Stimulated activated CD4-positive, alpha-beta T cell treated with anti-CD3 and anti-CD28 coated beads, Interleukin-1b, Interleukin-23, amount 100 ng/mL, for 4 hours (primary cell): ENCODE results near the gene BHLHE41.

Experiments used
- DNase-seq, 2 donors: peaks; one replicate each; pipeline ENCODE4 v3.0.0-alpha.2; 2020; ENCODE audit warnings: low read depth in 2 of 2

Gene BHLHE41

DNA sequence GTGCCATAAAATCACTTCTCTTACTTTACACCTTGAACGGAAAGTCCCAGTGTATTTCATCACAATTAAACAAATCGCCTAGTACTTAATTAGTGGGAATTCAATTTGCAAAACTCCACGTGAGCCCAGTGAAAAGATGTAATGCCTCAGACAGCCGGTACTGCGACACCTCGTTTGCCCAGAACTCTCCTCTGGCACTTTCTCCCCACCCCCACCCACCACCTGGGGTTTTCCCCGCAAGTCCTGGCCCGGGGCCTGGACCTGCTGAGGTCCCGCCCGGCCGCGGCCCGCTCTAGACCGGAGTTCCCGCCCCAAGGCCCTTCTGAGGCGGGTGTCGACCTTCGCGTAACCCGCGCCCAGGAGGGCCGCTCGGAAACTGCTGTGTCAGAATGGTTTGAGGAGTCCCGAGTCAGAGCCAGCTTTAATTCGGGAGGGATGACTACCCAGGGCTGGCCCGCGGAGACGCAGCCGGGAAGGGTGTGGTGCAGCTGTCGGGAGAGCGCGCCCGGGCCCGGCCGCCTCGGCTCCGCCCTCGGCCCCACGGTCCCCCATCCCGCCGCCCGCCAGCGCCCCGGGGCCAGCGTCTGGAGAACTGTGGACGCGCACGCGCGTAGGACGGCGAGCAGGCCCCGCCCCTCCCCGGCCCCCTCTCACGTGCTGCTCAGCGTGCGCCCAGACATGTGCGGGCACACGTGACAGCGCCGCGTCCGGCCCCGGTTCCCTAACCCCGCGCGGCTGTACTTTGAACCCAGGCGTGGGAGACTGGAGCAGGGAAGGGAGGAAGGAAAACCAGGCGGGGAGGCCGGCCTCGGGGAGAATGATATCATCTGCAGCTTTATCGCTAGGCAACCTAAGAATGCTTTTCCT lies 10.8 kb downstream of the BHLHE41 start:
- DNase-seq: peak; percentile 69 to 80

DNA sequence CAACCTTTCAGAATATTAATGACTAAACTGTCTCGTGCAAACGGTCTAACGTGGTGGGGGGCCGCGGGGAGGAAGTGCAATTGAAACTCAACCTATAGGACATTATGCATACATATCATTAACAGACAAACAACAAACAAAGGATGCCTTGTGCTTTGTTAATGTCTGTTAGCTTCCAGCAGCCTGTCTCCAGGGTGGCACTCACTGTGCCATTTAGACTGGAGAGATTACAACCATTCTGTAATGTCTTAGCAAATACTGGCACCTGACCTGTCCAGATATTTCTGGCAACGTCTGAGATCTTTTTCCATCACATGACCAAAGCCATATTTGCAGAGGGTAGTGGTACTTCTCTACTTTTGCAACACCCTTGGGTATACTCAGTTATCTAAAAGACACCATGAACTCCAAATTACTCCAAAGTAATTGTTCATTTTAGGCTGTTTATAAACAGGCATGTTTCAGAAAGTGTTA lies 11.6 kb downstream of the BHLHE41 start:
- DNase-seq: no peak

DNA sequence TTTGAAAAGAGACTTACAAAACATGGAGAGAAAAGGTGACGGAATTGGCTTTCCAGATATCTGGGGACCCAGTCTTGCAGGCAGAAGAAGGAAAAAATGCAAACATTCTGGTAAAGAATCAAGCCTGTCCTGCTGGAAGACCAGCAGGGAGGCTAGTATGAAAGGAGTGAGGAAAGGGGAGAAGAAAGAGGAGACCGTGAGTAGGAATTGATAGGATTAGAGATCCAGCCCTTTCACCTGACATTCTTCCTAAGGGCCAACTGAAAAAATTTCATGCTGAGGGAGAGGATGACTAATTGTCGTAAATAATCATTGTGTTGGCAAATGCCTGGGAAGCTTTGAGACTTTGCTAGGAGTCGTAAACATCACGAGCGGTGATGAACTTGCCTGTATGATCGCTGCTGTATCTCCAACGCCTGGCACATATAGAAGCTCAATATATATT lies 12.1 kb downstream of the BHLHE41 start:
- DNase-seq: no peak

DNA sequence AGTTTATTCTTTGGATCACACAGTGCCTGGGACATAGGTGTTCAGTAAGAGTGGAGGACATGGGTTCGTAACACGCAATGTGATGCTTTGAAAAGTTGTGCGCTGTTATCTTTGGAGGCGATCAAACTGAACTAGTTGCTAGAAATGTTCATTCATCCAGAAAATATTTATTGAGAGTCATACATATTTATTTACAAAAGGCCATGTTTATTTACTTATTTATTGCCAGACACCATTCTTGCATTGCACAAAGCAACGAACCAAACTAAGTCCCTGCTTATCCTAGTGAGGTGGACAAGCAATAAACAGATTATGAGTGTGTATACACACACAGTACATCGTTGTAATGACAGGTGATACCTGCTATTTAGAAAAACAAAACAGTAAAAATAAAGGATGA lies 12.6 kb downstream of the BHLHE41 start:
- no peak for DNase-seq

DNA sequence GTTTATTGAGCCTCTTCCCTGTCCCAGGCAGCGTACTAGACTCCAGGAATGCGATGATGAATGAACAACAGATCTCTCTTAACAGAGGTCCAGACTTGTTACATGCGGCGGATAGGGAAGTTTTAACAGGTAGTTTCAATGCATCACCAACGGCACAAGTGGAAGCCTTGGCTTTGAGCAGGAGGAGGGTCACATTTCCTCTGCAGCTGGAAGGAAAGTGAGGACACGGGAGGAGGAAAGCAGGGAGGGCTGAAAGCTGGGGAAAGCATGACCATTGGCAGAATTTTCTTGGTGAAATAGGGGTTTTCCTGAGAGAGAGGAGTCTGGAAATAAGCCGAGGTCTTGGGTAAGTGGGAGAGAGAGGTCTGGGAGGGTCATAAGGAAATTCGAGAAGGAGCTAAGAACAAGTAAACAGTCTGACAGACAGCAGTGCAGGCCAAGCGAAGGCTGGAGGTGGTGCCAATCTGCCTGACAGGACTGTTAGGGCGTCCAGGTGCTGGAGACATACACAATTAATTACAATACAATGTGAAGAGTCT lies 15.4 kb downstream of the BHLHE41 start:
- DNase-seq: no peak

DNA sequence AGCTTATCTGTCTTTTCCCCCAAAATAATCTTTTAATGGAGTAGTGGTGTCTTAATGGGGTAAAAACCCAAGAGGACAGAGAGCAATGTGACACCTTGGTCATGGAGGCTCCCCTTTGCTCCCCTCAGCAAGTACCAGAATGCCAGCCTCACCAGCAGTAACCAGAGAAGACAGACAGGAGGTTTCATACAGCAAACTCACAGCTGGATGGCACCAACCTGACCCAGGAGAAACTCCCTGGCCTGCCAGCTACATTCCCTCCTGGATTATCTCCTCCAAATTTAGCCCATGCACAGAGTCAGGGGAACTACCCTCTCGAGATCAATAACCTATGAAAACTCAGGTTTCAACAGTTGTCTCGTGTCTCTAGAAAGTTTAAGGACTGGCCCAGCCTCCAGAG lies 15.9 kb downstream of the BHLHE41 start:
- DNase-seq: no peak

DNA sequence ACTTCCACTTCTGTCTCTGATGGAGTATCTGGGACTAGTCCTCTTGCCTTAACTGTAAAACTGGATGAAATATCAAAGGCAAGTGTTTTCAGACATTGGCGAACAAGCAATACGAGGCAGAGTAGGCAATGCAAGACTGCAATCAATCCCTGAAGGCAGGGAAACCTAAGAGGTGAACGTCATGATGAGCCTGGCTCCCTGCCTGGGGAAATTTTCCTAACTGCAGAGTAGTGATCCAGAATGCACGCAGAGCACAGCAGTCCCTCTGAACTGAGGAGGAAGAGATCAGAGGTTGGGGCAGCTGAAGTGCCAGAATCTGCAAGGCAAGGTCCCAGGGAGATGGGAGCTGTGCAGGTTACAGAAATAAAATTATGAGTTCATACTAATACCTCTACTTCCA lies 18.5 kb downstream of the BHLHE41 start:
- no peak for DNase-seq

DNA sequence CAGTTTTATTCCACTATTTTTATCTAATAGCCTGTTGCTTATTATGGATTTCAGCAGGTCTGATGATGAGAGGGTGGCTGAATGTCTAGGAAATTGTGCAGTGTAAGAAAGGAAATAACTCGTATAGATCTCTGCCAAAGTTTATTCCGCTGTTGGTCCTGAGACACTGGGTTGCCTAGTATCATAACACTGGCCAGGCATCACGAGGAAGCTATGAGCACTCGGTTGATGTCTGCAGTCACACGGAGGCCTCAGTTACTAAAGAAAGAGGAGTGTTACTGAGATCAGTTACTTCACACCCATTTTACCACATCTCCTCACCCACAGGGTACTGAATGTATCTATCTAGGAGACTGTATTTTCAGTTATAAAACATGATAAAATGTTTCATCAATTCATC lies 21.9 kb downstream of the BHLHE41 start:
- no peak for DNase-seq

DNA sequence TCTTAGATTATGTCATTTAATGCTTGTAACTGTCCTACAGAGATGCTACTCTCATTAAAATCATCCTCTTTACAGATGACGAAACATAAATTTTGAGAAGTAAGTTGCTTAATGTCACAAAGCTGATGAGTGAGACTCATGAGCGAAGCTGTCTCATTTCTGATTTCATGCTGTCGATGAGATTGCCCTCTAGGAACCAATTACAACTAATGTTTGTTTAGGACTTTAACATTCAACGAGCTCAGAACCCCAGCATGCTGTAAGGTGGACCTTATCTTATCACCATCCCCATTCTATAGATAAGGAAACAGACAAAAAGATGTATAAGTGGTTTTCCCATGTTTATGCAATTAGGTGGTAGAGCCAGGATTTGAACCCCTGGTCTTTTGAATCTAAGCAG lies 23.1 kb downstream of the BHLHE41 start:
- DNase-seq: no peak

DNA sequence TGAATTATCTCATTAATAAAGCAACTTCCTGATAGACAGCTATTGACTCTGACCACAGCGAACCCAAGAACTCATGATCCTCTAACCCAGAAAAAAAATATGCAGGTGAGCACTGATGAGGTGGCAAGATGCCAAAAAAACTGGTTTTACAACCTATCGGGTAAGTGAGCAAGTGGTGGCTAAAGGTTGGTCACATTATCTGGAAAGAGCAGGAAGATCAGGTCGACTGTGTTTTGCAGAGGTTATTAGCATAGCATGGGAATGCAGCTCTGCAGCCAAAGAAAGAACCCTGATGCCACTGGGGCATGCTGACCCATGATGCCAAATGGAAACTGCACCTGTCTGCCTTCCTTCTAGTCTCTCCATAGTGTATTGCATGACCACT lies 23.5 kb downstream of the BHLHE41 start:
- DNase-seq: no peak

DNA sequence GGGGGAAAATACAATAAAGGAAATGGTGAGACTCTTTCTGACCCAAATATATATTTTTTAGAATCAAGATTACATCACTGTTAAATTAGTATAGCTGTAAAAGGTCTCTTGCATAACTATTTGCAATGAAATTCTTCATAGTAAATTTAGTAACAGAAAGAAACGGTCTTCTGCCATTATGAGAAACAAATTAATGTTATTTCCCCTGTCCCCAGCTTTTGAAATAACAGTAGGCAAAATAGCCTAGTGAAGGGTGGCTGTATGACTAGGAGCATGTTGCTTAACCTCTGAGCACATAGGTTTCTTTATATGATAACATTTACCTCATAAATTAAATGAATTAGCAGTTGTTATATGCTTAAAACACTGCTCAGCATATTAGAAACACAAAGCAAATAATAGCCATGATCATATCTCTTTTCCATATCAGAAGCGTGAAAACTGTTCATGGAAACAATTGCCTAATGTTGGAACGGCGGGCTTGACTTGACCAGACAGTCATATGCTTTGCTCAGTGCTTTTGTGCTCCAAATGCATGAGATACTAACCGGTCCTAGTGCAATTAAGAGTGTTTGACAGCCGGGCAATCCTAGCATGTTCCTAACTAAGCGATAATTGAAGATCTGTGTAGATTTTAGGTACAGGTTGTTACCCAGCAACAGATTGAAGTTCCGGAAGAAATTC lies 24.0 kb downstream of the BHLHE41 start:
- no peak for DNase-seq

DNA sequence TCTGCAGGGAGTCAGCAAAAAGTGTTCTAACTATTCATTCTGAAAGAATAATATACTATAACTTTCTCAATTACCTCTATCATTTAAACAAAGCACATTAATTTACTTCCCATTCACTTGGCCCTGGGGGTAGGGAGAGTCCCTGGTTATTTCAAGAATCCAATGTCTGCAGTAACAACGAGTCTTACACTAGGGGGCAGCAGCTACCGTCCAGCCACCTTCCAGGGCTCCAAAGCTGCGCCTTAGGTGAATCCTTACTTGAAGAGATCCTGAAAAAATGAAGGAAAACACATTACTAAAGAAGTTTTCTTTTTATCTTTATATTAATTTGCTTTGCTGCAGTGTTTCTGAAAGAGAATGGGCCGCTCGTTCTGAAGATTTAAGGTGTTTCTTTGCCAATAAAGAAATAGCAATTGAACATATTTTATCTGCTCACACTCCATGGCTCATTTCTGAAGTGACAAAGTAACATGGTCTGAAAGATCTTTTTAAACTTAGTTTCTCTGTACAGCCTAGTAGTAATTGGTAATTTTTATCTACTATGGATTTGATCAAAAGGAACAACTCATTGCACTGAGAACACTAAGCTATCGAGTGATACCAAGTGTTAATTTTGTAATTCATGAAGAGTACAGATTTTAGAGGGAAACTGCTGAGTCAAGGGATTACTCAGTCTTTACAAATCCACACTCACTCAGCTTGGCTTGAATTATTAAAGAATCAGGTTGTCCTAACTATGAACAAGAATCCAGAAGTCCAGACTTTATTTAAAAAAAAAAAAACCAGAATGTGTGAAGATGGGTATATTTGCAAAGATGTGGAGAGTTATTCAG lies 27.6 kb downstream of the BHLHE41 start:
- DNase-seq: peak; percentile 40 to 45

DNA sequence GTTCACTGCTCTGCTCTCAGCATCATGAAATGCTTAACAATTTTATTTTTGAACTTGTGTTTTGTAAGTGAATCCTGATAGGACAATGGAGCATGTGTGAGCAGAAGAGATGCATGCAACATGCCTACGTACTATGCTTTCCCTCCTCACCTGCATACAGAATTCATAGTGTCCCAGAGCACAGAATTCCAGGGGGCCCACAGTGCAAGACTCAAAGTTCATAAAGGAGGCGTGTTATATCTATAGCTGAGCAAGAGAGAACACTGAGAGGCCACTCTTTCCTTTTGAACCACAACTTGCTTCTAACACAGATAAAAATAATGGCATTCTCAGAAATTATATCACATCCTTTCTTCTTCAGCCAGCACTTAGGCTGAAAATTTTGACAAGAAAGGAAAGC lies 28.8 kb downstream of the BHLHE41 start:
- DNase-seq: no peak

DNA sequence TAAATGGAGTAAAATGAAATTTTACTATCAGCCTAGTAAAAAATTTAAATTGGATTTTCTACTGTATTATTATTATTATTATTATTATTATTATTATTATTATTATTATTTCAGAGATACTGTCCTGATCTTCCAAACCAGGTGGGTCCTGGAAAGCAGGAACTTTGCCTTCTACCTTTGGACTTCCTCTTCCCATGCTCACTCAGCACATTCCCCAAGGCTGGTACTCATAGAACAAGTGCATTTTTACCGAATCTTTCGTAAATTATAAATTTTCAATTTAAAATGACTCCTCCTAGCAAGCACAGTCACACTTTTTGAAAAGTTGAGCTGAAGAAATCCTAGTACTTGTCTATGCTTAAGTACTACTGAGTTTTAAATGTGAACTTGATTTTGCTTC lies 29.7 kb downstream of the BHLHE41 start:
- no peak for DNase-seq

DNA sequence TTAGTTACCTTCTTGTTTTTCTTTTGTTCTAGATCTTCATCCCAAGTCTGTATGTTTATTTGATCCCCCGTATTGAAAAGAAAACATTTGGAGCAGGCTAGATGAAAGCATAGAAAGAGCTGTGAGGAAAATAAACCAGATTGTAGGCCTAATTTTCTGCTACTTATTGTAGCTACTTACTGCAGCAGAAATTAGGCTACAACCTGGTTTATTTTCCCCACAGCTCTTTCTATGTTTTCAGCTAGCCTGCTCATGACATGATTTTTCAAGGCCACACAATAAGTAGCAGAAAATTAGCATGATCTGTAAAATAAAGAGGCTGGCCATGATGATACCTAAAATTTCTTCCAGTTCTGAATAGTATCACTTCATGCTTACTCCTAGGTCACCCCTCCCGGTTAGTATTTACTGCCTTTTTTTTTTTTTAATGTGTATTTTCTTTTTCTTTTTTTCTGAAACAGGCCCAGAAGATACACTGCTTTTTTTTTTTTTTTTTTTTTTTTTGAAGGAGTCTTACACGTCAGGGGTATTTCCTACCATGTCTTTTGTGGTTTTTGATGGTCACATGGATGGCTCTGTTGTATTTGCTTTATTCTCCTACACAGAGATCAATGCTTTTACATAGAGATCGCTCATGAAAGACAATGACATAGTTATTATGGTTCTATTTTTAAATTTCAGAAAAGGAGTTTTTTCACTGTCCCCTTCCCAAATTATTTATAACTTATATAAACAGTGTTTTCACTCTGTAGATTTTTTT lies 32.3 kb downstream of the BHLHE41 start:
- no peak for DNase-seq

DNA sequence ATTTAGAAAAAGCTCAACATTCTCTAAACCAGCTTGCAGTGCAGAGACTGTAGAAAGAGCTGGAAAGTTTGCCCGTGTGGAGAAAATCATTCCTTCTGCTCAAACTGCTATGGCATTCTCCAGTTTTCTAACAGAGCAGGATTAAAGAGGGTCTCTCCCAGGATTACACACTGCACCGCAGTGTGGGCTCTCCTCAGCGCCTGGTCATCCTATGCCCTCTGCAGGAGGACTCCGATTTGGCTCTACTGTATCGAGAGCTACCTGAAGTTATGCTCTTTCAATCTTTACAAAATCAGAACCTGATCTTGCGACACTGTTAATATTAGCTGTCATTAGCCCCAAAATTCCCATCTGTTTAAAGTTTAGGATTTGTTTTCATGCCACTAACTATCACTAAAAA lies 33.0 kb downstream of the BHLHE41 start:
- no peak for DNase-seq

DNA sequence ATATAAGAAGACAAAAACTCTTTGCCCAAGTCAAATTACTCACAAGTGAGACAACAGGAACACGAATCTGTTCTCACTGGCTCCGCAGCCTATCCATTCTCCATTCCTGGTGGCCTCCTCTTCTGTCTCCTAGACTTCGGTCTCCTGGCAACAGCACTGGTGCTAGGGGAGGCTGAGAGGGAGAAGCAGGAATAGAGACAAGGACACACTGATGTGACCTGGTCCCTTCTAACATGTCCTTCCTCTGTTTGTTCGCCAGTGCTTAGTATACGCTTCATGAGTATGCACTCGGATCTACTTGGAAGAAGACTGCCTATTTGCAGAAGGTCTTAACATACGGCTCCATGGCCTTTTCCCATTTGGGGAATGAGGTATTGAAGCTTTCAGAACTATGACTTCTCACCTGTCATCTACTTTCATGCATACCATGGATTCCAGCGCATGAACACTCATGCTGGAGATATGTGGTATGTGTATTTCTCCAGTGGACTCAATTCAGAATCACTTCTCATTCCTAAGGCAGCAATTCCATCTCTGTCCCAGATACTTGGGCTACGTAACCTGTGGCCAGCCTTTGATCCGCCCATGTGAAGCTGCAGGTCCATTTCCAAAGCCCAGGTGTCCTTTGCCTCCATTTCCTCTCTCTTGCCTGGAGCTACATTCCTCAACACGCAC lies 33.9 kb downstream of the BHLHE41 start:
- DNase-seq: no peak

DNA sequence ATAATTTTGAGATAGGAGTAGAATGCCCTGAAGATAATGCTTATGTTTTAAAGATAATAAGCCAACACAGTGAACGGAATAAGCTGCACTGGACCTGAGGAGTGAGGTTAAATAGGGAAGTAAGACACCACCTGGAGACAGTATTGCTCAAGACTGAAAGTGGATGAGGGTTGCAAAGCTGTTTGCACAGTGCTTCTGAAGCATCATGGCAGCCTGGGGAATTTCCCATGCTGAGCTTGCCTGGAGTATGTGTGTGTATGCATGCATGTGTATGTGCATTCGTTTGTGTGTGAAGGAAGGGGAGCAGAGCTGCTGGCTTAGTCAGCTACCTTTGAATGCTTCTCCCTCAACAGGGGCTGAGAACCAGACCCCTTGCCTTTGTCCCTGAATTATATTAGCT lies 35.8 kb downstream of the BHLHE41 start:
- DNase-seq: no peak

DNA sequence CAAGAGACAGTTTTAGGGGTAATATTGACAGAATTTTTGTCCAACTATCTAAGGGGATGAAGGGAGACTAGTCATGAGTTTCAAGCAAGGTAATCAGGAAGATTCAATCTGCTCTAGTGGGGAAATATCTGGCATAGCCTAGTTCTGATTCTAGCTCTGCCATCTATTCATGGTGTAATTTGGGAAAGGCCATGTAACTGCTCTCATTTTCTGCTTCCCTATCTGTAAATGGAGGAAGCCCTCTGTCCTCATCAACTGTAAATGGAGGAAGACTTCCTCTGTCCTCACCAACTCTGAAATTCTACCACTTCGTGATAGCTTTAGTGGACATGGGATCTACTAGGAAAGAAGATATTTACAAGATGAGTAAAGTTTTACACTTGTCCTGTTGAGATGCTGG lies 37.9 kb downstream of the BHLHE41 start:
- no peak for DNase-seq

DNA sequence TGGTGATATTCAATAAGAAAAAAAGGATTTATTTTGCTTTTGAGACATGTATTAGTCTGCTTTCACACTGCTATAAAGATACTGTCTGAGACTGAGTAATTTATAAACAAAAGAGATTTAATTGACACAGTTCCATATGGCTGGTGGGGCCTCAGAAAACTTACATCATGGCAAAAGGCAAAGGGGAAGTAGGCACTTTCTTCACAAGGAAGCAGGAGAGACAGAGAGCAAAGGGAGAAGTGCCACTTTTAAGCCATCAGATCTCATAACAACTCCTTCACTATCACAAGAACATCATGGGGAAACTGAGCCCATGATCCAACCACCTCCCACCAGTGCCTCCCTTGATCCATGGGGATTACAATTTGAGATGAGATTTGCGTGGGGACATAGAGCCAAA lies 43.9 kb downstream of the BHLHE41 start:
- no peak for DNase-seq
